ENCODE data around the gene BCL2L13.
"Not testable (repeated sequence)": the region's sequence is repeated elsewhere in the genome, so short reads cannot be mapped to it uniquely, and the experiment has no call there.

The BCL2L13 gene

DNA sequence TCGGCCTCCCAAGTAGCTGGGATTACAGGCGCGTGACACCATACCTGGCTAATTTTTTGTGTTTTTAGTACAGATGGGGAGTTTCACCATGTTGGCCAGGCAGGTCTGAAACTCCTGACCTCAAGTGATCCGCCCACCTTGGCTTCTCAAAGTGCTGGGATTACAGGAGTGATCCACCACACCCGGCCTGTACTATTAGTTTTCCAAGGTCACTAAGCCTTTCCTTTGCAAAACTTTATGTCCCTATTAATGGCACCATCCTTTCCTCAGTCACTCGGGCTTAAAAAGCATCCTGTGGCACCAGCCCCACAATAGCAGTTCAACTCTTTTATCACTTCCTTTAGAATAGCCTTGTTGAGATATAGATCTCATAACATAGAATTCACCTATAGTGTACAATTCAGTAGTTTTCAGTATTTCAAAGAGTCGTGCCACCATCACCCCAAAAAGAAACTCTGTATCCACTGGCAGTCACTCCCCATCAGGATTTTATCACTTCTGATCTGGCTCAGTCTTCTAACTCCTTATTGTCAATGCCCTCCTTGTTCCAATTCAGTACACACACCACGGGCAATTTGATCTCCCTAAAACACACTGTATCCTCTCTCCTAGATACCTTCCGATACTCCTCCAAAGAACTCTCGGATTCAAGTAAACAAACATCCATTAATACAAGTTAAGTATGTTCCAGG, 921 bp upstream of the BCL2L13 start:
- DNase-seq: no peak

DNA sequence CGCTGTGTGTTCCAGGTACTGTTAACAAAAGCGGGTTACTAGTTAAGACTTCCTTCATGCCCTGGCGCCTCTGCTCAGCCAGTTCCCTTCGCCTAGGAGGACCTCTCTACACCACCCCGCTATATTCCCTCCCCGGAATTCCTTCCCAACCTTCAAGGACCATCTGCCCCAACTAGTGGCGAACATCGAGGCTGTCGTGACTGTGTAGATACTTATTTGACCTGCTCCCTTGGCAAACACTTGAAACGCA, 450 bp upstream of the BCL2L13 start:
- DNase-seq: no peak

DNA sequence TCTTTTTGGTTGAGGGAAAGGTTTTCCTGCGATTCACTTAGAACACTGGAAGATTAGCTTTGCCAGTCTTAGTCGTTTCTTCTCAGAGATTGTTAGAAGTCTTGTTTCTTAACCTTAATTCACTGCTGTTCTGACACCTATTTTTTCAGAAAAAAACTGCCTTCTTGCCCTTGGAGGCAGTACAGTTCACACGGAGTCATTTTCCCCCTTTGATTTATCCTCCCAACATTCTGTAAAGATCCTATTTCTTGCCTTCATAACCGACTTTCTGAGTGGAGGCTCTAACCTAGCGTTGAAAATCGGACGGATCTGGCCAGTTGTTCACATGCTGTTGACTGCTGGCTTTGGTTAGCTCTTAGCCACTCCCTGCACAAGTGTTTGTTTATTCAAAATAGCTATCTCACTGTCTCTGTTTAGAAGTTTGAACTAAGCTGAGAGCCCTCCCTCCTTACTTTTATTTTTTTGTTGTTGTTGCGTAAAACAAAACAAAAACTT, 737 bp downstream of the BCL2L13 start:
- peak in 1 of 2 experiments; percentile 10 for DNase-seq

DNA sequence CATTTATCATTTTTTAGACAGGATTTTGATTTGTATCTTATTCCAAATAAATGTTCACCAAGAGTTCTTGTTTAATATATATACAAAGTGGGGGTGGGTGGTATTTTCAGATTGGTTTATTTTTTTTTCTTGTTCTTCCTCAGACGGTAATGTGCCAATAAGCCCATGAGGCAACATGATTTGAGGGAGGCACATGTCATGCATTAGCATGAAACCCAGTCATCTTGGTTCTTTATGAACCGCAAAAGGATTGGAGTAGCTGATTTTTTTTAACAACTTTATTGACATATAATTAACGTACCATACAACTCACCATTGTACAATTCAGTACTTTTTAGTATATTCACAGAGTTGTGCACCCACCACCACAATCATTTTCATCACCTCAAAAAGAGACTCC, 2.7 kb downstream of the BCL2L13 start:
- DNase-seq: no peak

DNA sequence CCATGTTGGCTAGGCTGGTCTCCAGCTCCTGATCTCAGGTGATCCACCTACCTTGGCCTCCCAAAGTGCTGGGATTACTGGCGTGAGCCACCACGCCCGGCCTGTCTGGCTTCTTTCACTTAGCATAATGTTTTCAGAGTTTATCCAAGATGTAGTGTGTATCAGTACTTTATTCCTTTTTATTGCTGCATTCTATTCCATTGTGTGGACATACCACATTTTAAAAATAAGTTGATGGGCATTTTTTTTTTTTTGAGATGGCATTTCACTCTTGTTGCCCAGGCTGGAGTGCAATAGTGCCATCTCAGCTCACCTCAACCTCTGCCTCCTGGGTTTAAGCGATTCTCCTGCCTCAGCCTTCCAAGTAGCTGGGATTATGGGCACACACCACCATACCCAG, 3.8 kb downstream of the BCL2L13 start:
- not testable (repeated sequence) for DNase-seq

DNA sequence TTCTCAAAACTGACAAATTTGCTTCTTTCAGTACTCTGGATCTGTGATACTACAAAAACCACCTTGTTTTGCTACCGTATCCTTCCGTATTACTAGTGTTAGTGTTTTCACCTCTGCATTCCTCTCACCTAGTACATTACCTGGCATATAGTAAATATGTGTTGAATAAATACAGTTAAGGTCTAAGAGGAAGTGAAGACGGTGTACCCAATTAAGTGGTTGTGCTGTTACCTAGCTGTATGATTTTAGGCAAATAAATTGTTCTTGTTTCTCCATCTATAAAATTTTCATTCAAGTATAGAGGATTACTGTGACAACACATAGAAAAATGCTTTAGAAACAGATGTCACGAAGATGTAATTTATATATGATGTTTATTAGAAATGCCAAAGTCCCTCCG, 8.9 kb downstream of the BCL2L13 start:
- no peak for DNase-seq

DNA sequence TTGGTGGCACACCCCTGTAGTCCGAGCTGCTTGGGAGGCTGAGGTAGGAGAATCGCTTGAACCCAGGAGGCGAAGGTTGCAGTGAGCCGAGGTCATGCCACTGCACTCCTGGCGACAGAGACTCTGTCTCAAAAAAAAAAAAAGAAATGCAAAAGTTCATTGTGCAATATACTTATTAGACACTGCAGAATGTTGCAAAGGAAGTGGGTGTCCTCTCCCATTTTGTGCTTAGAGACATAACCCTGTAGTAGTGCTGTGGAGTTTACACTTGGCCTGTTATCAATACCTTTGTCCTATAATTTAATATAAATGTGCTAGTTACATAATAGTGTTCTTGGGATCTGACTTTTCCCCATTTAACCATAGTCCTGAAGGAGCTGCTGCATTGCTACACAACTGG, 9.4 kb downstream of the BCL2L13 start:
- no peak for DNase-seq

DNA sequence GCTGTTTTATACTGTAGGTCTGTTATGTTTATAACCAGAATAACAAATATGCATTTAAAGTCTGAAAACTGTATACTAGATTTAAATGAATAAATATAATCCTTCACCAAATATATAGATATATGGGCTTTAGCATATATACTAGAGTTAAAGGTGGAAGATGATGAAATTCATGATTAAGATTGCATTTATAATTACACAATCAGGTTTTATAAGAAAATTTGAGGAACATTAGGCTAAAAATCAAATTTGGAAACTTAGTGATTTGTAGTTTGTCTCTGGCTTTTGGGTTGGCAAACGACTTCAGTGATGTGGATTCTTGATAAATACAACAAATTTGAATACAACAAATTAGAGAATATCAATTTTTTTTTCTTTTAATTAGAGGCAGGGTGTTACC, 10.0 kb downstream of the BCL2L13 start:
- DNase-seq: no peak

DNA sequence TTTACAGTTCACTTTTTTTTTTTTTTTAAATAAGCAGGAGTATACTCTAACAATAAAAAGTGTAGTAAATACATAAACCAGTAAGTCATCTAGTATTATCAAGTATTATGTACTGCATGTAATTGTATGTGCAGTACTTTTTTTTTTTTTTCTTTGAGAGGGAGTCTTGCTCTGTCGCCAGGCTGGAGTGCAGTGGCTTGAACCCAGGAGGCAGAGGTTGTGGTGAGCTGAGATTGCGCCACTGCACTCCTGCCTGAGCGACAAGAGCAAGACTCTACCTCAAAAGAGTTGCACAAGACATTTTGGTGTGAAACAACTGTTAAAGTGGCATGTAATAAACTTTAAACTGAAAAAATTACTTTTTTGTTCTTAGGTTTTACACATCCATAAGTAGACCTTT, 16.7 kb downstream of the BCL2L13 start:
- no peak for DNase-seq

DNA sequence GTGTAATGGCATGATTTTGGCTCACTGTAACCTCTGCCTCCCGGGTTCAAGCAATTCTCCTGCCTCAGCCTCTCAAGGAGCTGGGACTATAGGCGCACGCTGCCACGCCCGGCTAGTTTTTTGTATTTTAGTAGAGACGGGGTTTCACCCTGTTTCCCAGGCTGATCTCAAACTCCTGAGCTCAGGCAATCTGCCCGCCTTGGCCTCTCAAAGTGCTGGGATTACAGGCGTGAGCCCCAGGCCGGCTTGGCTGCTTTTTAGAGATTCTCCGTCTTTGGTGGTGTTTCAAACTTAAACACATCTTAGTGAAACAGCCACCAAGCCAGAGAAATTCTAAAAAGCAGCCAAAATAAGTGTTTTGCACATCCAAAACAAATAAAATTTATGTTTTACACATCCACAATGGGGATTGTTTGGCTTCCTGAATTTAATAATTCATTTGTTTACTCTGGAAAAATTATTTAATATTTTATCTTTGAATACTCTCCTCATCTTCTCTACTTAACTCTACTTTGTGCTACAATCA, 18.4 kb downstream of the BCL2L13 start:
- DNase-seq: no peak

DNA sequence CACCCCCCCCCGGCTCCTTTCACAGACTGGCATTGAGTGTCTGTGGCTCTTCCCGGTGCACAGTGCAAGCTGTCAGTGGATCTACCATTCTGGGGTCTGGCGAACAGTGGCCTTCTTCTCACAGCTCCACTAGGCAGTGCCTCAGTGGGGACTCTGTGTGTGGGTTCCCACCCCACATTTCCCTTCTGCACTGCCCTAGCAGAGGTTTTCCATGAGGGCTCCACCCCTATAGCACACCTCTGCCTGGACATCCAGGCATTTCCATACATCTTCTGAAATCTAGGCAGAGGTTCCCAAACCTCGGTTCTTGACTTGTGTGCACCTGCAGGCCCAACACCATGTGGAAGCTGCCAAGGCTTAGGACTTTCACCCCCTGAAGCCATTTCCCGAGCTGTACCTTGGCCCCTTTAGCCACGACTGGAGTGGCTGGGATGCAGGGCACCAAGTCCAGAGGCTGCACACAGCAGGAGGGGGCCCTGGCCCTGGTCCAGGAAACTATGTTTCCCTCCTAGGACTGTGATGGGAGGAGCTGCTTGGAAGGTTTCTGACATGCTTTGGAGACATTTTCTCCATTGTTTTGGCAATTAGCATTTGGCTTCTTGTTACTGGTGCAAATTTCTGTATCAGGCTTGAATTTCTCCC, 26.0 kb downstream of the BCL2L13 start:
- DNase-seq: no peak

DNA sequence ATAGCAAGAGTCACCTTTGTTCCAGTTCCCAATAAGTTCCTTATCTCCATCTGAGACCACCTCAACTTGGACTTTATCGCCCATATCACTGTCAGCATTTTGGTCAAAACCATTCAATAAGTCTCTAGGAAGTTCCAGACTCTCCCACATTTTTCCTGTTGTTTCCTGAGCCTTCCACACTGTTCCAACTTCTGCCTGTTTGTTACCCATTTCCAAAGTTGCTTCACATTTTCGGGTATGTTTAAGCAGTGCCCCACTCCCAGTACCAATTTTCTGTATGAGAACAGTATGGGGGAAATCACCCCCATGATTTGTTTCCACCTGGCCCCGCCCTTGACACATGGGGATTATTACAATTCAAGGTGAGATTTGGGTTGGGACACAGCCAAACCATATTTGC, 26.7 kb downstream of the BCL2L13 start:
- no peak for DNase-seq

DNA sequence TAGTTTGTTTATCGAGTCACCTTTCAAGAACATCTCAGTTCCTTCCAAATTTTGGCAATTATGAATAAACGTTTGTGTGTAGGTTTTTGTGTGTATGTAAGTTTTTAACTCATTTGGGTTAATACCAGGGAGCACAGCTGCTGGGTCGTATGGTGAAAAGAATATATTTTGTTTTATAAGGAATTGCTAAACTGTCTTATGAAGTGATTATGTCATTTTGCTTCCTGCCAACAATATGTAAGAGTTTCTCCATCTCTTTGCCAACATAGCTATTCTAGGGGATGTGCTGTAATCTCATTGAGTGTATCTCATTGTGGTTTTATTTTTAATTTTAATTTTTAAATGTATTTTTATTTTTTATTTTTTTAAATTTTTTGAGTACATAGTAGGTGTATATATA, 27.3 kb downstream of the BCL2L13 start:
- DNase-seq: no peak

DNA sequence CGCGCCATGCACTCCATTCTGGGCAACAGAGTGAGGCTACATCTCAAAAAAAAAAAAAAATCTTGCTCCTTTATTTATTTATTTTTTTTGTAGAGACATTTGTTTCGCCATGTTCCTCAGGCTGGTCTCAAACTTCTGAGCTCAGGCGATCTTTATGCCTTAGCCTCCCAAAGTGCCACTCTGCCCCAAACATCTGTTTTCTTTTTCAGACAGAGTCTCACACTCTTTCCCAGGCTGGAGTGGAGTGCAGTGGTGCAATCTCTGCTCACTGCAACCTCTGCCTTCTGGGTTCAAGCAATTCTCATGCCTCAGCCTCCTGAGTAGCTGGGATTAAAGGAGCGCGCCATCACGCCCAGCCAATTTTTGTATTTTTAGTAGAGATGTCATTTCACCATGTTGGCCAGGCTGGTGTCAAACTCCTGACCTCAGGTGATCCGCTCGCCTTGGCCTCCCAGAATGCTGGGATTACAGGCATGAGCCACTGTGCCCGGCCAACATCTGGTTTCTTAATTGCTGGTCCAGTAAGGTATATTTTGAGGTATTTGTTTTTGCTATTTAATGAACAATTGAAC, 33.0 kb downstream of the BCL2L13 start:
- not testable (repeated sequence) for DNase-seq

DNA sequence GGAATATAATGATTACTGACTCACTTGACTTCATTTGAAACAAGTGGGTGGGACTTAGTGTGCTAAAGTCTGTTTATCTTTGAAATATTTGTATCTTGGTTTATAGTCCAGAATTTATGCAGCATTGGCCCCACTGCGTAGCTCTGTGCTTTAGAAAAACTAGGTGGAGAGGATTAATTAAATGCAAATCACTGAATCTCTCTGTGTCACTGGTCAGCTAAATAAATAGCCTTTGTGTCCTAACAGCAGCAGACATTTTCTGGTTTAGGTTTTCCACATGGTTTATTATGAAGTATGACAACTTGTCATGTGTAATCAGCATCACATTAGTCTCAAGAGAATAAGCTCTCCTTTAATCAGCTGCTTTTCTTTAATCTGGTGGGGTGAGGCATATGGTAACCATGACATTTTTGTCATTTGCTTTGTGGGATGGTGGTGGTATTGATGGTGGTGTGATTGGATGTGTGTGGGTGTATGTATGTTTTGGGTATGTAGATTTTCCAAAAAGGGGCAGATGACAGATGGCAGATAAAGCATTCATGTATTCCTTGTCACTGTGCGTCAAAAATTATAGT, 33.9 kb downstream of the BCL2L13 start:
- no peak for DNase-seq

DNA sequence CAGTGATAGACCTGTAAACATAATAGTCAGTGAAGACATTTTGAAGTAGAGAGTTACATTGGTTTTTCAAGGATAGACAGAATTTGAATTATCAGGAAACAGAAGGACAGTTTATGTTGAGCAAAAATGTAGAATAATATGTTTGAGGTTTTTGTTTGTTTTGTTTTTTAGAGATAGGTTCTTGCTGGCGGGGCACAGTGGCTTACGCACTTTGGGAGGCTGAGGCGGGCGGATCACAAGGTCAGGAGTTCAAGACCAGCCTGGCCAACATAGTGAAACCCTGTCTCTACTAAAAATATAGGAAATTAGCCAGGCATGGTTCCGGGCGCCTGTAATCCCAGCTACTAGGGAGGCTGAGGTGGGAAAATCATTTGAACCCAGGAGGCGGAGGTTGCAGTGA, 35.6 kb downstream of the BCL2L13 start:
- no peak for DNase-seq

DNA sequence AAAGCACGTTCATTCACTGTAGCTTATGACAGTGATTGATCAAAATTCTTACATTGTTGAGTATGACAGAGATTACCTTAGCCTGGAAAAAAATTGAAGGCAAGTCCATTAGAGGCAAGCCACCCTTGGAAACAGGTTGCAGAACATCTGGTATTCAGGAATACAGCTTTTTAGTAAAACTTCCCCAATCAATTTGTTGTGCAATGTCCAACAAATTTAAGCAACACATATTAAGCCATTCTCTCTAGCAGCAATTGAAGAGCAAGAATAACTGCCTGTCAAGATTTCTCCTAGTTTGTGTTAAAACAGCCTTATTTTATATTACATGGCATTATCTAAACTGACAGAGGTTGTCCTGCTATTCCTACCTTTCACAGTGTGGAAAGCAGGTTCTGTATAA, 37.0 kb downstream of the BCL2L13 start:
- no peak for DNase-seq

DNA sequence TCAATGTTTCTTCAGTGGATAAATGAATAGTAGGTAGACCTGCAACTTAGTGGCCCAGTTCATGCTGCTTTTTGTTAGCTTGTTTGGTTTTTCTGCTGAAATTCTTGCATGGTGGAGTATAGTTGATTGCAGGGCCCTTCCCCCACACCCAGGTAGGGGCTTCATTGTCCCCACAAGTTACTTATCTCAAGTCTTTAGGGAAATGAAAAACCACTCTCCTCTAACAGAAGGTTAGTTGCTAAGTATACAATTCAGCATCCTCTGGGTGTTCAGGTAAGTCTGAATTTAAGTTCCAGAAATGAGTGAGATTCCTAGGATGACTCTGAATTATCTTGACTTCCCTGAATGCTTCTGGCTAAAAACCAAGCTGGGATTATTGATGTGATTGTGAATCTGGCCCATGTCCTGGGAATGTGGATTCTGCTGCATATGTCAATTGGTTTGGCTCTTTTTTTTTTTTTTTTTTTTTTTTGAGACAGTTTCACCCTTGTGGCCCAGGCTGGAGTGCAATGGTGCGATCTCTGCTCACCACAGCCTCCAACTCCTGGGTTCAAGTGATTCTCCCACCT, 40.3 kb downstream of the BCL2L13 start:
- DNase-seq: no peak

DNA sequence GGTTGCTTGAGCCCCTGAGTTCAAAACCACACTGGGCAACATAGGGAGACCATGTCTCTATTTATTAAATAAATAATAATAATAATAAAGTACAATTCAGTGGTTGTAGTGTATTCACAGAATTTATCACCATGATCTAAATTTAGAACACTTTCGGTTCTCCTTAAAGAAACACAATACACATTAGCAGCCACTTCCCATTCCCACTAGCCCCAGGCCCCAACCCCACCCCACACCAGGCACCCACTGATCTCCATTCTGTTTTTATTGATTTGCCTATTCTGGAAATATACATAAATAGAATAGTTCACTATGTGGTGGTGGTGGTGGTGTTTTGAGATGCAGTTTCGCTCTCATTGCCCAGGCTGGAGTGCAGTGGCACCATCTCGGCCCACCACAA, 45.7 kb downstream of the BCL2L13 start:
- DNase-seq: no peak

DNA sequence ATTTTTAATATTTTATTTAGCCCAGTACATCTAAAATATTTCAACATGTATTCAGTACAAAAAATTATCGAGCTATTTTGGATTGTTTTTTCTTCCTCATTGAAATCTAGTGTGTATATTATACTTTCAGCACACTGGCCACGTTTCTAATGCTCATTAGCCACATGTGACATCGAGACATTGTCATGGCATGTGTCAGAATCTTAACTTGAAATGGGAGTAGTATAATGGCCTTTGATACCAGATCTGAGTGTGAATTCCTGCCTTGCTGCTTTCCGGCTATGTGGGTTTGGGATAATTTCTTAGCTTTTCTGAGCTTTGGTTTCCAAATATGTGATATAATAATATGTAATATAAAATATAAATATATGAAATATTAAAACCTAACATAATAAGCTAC, 54.3 kb downstream of the BCL2L13 start:
- no peak for DNase-seq

DNA sequence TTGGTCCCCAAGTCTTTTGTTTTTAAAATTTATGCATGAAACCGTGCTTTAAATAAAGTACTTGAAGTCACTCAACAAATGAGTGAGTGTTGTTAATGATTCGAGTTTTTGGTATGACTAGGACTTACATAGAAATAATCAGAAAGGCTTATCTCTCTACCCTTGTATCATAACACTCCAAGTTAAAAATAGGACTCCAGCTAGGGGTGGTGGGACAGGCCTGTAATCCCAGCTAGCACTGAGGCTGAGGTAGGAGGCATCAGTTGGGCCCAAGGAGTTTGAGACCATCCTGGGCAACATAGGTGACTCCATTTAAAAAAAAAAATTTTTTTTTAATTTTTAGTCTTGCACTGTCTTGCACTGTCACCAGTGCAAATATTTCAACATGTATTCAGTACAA, 55.6 kb downstream of the BCL2L13 start:
- DNase-seq: no peak

DNA sequence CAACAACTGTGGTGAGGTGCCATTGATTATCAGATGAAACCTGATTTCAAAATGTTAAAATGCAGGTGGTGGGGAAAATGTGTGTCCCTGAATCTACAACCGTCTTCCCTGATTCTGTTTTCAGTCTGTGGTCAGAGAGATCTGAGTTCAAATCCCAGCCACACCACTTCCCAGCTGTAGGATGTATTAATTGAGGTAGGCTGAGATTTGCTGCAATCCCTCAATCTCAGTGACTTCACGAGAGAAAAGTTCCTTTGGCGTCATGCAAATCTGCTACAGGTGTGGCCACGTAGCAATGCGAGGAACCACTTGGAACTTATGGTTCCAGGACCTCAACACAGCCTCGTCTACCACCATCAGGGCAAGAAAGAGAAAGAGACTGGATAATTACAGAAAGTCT, 56.2 kb downstream of the BCL2L13 start:
- DNase-seq: no peak

DNA sequence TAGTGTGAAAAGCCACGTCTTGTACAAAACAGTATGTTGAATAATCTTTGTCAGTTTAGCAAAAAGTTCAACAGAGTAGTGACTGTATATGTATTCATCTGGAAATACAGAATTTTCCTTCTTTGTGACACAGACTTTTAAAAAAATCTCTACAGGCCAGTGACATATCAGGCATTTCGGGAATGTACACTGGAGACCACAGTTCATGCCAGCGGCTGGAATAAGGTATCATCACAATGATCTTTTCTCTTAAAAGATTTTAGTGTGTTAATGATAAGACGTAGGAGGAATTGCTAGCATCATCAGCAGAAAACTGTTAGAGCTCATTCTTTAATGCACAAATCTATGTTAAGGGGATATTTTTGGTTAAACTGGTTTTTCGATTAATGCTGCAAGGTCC, 57.4 kb downstream of the BCL2L13 start:
- no peak for DNase-seq

DNA sequence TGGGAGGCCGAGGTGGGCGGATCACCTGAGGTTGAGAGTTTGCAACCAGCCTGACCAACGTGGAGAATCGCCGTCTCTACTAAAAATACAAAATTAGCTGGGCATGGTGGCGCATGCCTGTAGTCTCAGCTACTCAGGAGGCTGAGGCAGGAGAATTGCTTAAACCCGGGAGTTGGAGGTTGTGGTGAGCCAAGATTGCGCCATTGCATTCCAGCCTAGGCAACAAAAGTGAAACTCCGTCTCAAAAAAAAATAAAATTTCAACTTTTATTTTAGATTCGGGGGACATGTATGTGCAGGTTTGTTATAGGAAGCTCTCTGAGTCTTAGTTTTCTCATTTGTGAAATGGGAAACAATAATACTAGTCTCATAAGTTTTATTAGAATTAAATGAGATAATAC, 58.6 kb downstream of the BCL2L13 start:
- not testable (repeated sequence) for DNase-seq

Data from SHP77 (cell line).